RCC 7860 (cell line): ENCODE data around the gene OR5V1.
"Not testable (repeated sequence)": the region's sequence is repeated elsewhere in the genome, so short reads cannot be mapped to it uniquely, and the experiment has no call there.

Experiments used
- DNase-seq: peaks from one replicate; pipeline ENCODE4 v3.0.0-alpha.2; 2015; ENCODE audit warnings: low spot score
- FAIRE-seq: peaks from 2 replicates; lab custom pipeline; 2012; peaks lifted over from hg19 to GRCh38; lab: Jason Lieb, UNC

The OR5V1 gene

DNA sequence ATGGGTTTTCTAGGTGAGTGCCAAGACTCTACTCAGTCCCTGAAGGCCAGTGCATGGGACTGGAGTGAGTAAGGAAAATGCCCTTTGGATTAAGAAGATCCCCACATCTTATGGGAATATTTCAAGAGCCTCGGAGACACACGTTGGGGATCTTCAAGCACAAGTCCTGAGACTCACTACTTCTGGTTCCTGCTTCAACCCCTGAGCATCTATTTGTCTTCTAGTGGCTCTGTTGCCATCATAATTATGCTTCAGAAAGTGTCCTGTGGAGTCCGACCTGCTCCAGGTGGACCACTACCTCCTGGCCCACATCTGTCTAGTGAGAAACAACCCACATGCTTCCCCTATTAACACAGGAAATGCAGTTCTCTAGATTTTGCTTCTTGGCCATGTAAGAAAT is at the start of gene OR5V1:
OR5V1 (minus strand) TSS at position 101 of the 400 bp plus-strand sequence. CDS start 12,670 bp downstream, outside the sequence.
- FAIRE-seq (no peak), DNase-seq (no peak)

DNA sequence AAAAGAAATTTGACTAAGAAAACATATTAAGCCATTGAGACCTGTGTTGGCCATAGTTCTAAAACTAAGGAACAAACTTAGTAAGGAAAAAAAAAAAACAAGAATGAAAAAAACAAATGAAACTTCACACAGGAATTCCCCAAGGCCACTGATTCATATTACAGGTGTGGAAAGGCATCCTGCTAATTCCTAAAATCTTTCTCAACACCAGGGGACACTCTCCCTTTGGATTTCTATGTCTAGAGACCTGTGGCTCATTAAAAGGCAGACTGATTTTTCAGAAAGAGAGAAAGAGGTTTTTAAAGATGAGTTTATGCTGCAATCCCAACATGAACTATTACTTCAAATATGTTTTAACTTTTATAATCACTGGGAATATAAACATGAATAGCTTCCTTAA is 45.9 kb upstream of the OR5V1 start, which contains the start of gene OR12D1:
OR12D1 (plus strand) TSS at position 341 of the 400 bp plus-strand sequence.
- no peak for FAIRE-seq

DNA sequence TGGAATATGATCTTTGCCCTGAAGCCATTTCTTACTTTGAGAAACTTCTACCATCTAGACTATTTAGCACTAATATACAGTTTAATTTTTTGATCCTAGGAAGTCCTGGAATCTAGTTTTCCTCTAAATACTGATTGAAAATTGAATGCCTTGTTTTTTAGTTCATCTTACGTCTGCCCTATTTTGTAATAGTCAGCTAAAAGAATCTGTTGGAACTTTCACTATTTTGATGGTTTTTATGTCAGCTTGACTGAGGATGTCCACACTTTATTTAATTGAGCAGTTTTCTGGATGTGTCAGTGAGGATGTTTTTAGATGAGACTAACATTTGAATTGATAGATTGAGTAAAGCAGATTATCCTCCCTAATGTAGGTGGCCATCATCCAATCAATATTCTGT is 35.1 kb upstream of the OR5V1 start:
- no peak for FAIRE-seq

More for the DNA sequence above, 45.9 kb upstream of the OR5V1 start, which contains the start of gene OR12D1:
- peak; percentile 5 for DNase-seq

GRCh38 chr6:29399525-29399924 is 30.9 kb upstream of the OR5V1 start:
- FAIRE-seq = no peak
- no peak for DNase-seq

More for the DNA sequence above, 35.1 kb upstream of the OR5V1 start:
- DNase-seq = no peak

DNA sequence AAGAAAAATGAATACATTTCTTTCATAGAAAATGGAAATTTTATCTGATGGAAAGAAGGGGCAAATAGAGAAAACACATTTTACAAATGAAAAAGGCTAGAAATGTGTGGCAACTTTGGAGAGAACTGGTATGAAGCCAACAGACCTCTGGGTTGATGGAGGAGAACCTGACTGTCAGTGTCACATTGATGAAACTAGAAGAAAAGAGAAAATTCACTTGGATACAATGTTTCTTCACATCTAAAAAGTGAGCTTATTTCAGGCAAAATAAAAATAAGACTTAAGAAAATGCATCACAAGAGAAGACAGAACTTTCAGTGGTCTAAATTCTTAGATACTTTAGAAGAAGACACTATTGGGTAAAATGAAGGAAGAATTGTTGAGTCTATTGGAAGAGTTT is 26.7 kb upstream of the OR5V1 start, which contains the start of gene OR12D2:
OR12D2 (plus strand) TSS at position 301 of the 400 bp plus-strand sequence. CDS start 1,069 bp downstream, outside the sequence.
- FAIRE-seq = no peak
- no peak for DNase-seq

DNA sequence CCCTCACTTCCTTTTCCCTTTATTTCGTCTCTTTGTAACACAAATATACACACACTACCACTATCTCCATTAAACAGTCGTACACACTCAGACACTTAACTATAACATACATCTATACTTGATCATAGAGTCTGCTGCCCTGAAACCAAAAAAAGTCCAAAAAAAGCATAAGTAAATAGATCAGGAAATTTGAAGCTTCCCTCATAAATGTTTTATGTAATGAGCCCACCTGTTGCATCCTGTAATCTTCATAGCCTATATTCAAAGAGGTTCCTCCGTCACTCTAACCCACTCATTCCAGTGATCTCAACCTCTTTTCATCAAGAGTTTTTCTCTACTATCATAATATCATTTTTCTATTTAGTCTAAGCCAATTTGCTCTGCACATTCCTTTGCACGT is 19.9 kb upstream of the OR5V1 start:
- DNase-seq (no peak), FAIRE-seq (no peak)

DNA sequence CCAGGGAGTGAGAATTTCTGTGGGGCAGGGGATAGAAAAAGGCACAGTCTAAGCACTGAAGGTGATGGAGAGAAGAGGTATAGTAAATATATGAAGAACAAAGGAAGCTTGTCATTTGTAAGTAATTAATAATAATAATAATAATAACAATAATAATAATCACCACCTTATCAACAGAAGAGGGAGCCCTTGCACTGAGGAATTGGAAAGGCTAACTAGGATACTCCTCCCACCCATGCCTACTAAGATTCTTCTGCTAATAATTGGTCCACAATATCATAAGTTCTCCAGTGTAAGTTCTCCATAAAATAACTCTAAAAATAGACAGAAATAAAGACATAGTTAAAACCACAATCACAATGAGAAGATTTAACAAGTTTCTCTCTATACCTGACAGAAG is 7.3 kb upstream of the OR5V1 start:
- FAIRE-seq = no peak

DNA sequence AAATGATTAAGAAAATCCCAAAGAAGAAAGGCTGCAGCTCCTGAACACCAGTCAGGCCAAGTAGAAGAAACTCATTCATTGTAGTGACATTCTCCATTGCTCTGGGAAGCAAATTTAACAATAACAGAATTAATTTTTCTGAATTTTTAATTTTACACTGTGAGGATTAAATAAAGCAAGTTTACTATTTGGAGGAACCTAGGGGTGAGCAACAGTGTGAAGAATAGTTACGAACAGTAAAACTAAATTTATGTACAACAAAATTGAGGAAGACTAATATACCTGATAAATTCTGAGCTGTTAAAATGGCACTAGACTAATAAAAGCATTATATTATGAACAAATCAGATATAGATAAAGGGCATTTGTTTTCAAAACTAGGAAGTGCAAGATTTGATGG is 6.5 kb upstream of the OR5V1 start, which contains the start of gene OR12D3:
OR12D3 (minus strand) TSS at position 101 of the 400 bp plus-strand sequence; CDS start at position 97, 4 bp downstream.
- no peak for FAIRE-seq
- no peak for DNase-seq

More for the DNA sequence above, 7.3 kb upstream of the OR5V1 start:
- no peak for DNase-seq

GRCh38 chr6:29355603-29356002 is 13.1 kb downstream of the OR5V1 start:
- DNase-seq = no peak
- FAIRE-seq = no peak

DNA sequence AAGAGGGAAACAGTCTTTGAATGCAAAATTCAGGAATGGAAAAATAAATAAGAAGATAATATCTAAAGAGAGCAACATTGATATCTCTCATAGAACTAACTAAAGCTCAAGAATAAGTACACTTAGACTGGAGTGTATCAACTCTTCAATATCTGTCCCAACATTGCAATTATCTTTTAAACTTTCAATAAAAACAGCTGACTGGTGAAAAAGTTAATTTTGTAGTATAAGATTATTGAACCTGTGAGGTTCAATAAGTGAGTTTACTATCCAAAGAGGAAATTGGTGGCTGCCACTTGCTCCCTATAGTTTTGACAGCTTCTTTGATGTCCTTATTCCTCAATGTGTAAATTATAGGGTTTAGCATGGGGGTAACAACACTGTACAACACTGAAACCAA is 13.7 kb downstream of the OR5V1 start:
- FAIRE-seq (no peak), DNase-seq (no peak)

DNA sequence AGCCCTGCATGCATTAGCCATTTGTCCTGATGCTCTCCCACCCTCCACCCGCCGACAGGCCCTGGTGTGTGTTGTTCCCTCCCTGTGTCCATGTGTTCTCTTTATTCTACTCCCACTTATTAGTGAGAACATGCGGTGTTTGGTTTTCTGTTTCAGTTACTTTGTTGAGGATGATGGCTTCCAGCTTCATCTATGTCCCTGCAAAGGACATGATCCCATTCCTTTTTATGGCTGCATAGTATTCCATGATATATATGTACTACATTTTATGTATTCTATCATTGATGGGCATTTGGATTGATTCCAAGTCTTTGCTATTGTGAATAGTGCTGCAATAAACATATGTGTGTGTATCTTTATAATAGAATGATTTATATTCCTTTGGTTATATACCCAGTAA is 19.3 kb downstream of the OR5V1 start:
- not testable (repeated sequence) for DNase-seq, FAIRE-seq

- no peak for DNase-seq
- FAIRE-seq = no peak
These were observed 23.3 kb downstream of the OR5V1 start for GRCh38 chr6:29345380-29345779.

- no peak for DNase-seq
- FAIRE-seq = no peak
These were observed 32.4 kb downstream of the OR5V1 start for GRCh38 chr6:29336269-29336668.

DNA sequence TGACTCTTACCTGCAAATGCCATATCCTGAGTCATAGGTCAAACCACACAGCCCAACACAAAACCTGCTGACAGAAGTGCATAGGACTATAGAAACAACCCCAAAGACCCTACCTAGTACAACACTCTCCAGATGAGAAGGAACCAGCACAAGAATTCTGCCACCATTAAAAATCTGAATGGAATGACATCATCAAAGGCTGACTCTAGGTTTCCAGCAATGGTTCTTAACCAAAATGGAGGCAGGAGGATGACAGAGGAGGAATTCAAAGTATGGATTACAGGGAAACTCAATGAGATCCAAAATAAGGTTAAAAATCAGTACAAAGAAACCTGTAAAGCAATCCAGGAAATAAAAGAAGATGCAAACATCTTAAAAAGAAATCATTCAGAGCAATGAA is 36.0 kb downstream of the OR5V1 start:
- no peak for FAIRE-seq
- no peak for DNase-seq

DNA sequence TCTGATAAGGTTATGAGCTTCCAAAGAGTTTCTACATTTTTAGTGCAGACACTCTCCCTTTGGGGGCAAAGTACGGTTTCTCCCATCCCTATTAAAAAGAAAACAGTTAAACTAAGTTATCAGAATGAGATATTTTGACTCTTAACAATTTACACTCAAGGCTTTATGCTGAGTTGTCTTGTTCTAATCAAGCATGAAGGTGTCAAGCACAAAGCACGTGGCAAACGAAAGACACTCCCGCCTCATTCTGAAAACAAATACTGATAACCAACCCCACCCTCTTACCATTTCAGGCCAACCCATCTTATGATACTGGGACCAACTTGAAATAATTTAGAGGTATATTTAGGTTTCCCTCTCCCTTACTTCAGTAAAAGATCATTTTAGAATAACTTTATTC is 42.9 kb downstream of the OR5V1 start:
- FAIRE-seq = no peak
- DNase-seq = no peak

GRCh38 chr6:29323332-29323731 is 45.3 kb downstream of the OR5V1 start:
- not testable (repeated sequence) for FAIRE-seq, DNase-seq

GRCh38 chr6:29319931-29320330 is 48.7 kb downstream of the OR5V1 start:
- FAIRE-seq = no peak
- DNase-seq = no peak
